GM19328 (cell line): ENCODE measurements around the gene HSPB7.
"Not testable (repeated sequence)": the region's sequence is repeated elsewhere in the genome, so short reads cannot be mapped to it uniquely, and the experiment has no call there.

Experiments
- ATAC-seq: cut with Tn5 transposase; IDR thresholded peaks from one replicate; pipeline ENCODE4 v1.9.1; 2021; ENCODE audit warnings: mild to moderate bottlenecking, moderate library complexity; ENCODE audit not compliant: unreplicated experiment

The HSPB7 gene

GRCh38 chr1:15985611-15986297 lies 32.1 kb downstream of the HSPB7 start:
- ATAC-seq: no peak

- ATAC-seq: no peak
Measured at GRCh38 chr1:15983275-15983674, 34.6 kb downstream of the HSPB7 start.

GRCh38 chr1:15981679-15982078 lies 36.2 kb downstream of the HSPB7 start:
- no peak for ATAC-seq

- ATAC-seq: not testable (repeated sequence)
Measured at GRCh38 chr1:15977947-15978346, 39.9 kb downstream of the HSPB7 start.

GRCh38 chr1:15975805-15976680 lies 41.8 kb downstream of the HSPB7 start, which contains the start of gene ZBTB17:
Gene ZBTB17, minus strand, starts transcription at chr1:15976101. Its CDS starts 27,606 bp downstream, at chr1:15948495.
- ATAC-seq: peak; percentile 67

- peak; percentile 40 for ATAC-seq
Measured at GRCh38 chr1:15975358-15975804, 42.5 kb downstream of the HSPB7 start.

GRCh38 chr1:15974855-15975254 lies 43.0 kb downstream of the HSPB7 start:
- ATAC-seq: no peak

GRCh38 chr1:15973772-15974171 lies 44.1 kb downstream of the HSPB7 start:
- no peak for ATAC-seq

- no peak for ATAC-seq
Measured at GRCh38 chr1:15972409-15972808, 45.4 kb downstream of the HSPB7 start.

GRCh38 chr1:15970911-15971310 lies 46.9 kb downstream of the HSPB7 start:
- no peak for ATAC-seq

- ATAC-seq: no peak
Measured at GRCh38 chr1:15969321-15969880, 48.4 kb downstream of the HSPB7 start.

- no peak for ATAC-seq
Measured at GRCh38 chr1:15968172-15968571, 49.7 kb downstream of the HSPB7 start.

- no peak for ATAC-seq
Measured at GRCh38 chr1:15966956-15967344, 50.9 kb downstream of the HSPB7 start.

- peak; percentile 66 for ATAC-seq
Measured at GRCh38 chr1:15966081-15966955, 51.5 kb downstream of the HSPB7 start.

- no peak for ATAC-seq
Measured at GRCh38 chr1:15965228-15965767, 52.5 kb downstream of the HSPB7 start.
